PC-9 (cell line): ENCODE measurements around the gene ZNF777. TPM values are rescaled to one million over a fixed set of nuclear protein-coding genes. Genes with fewer than 3 reads are reported as not detected.

Experiments used
- BruUV-seq: library from RNA; stranded (reverse); fragments of 400-500 nt; replicated peaks from 2 replicates; lab custom pipeline; 2021; lab: Mats Ljungman, UMichigan
- CTCF ChIA-PET: fragments of 300-600 bp; sonication (Branson Sonifier 250); formaldehyde crosslinking; loops from one replicate; lab custom pipeline; 2022; ENCODE audit warnings: antibody characterized with exemption; lab: Charles Lee
- POLR2A ChIA-PET: fragments of 300-600 bp; sonication (Branson Sonifier 250); formaldehyde crosslinking; loops from one replicate; lab custom pipeline; 2022; ENCODE audit warnings: antibody characterized with exemption; ENCODE audit not compliant: unreplicated experiment; lab: Charles Lee
- DNase-seq, 2 experiments: peaks; one replicate each; pipeline versions ENCODE4 v3.0.0 to v3.0.0-alpha.2; 2015 to 2022; ENCODE audit warnings: mixed read lengths in 1 of 2
- H2AFZ ChIP-seq: fragments of 200-600 bp; sonication (generic); 2 replicates; pipeline ENCODE4 v1.8.1; 2017; ENCODE audit warnings: antibody characterized with exemption
- H3F3A ChIP-seq: fragments of 200-600 bp; sonication (generic); 2 replicates; pipeline ENCODE4 v1.8.1; 2017; ENCODE audit warnings: antibody characterized with exemption, mild to moderate bottlenecking, low read depth; ENCODE audit not compliant: insufficient read depth
- H3K27ac ChIP-seq: fragments of 200-600 bp; sonication (generic); 2 replicates; pipeline ENCODE4 v1.6.1; 2016; ENCODE audit warnings: mixed run types
- H3K27me3 ChIP-seq: fragments of 200-600 bp; sonication (generic); 2 replicates; pipeline ENCODE4 v1.6.1; 2016; ENCODE audit warnings: low read depth, mixed run types; ENCODE audit not compliant: insufficient read depth
- H3K36me3 ChIP-seq: fragments of 200-600 bp; sonication (generic); 2 replicates; pipeline ENCODE4 v1.6.1; 2016; ENCODE audit warnings: low read depth, mixed run types
- H3K4me1 ChIP-seq: fragments of 200-600 bp; sonication (generic); replicated peaks from 2 replicates; pipeline ENCODE4 v1.6.1; 2016; ENCODE audit warnings: mixed run types; ENCODE audit not compliant: insufficient read depth
- H3K4me2 ChIP-seq: fragments of 200-600 bp; sonication (generic); 2 replicates; pipeline ENCODE4 v1.6.1; 2017; ENCODE audit warnings: mixed run types
- H3K4me3 ChIP-seq: fragments of 200-600 bp; sonication (generic); 2 replicates; pipeline ENCODE4 v1.6.1; 2016; ENCODE audit warnings: mixed run types
- H3K79me2 ChIP-seq: fragments of 200-600 bp; sonication (generic); 2 replicates; pipeline ENCODE4 v1.6.1; 2017; ENCODE audit warnings: low read depth, mixed run types
- H3K9me2 ChIP-seq: fragments of 200-600 bp; sonication (generic); 2 replicates; pipeline ENCODE4 v1.8.1; 2017; ENCODE audit warnings: mild to moderate bottlenecking; ENCODE audit not compliant: insufficient read depth
- H3K9me3 ChIP-seq: fragments of 200-600 bp; sonication (generic); 2 replicates; pipeline ENCODE4 v1.8.1; 2016; ENCODE audit warnings: low read depth; ENCODE audit not compliant: insufficient read depth
- H4K20me1 ChIP-seq: fragments of 200-600 bp; sonication (generic); 2 replicates; pipeline ENCODE4 v1.8.1; 2017; ENCODE audit not compliant: insufficient read depth
- CTCF ChIP-seq: fragments of 200-600 bp; sonication (generic); conservative IDR thresholded peaks from 2 replicates; pipeline ENCODE4 v1.6.1; 2017; ENCODE audit warnings: mixed run types, antibody characterized with exemption, mild to moderate bottlenecking, moderate library complexity
- EZH2 ChIP-seq: fragments of 200-600 bp; sonication (generic); IDR thresholded peaks from 2 replicates; pipeline ENCODE4 v1.8.0; 2017; ENCODE audit warnings: antibody characterized with exemption, low read depth
- intact Hi-C: fragments of 100-400 bp; cut with micrococcal nuclease; formaldehyde crosslinking; loops from one replicate; pipeline ENCODE4 v1.10.0; 2022; ENCODE audit not compliant: unreplicated experiment
- total RNA-seq: library from RNA; stranded (reverse); gene quantifications from 2 replicates; pipeline ENCODE4 v1.2.3, GENCODE V29; 2021

Gene ZNF777
- total RNA-seq, 1 experiment from 2014 or later, result 13.3 TPM

- no peak overlapping the region for H2AFZ ChIP-seq
- no peaks in the 10 kb centered on the region for H3K79me2 ChIP-seq
- DNase-seq, result no peak
- H3K4me1 ChIP-seq, result no peaks in the 10 kb centered on the region
- intact Hi-C loops, result no loop called here
- no peak overlapping the region for H3K4me2 ChIP-seq
- POLR2A ChIA-PET, result no interaction called here
- no peak overlapping the region for H3K4me3 ChIP-seq
- no TSS peak for BruUV-seq
- TF ChIP-seq EZH2 (no peak), CTCF (no peak)
- H3F3A ChIP-seq, result no peaks in the 10 kb centered on the region
- no peaks in the 10 kb centered on the region for H4K20me1 ChIP-seq
- H3K9me3 ChIP-seq, result no peaks in the 10 kb centered on the region
- no peaks in the 10 kb centered on the region for H3K27me3 ChIP-seq
- CTCF ChIA-PET, result no interaction called here
- no peaks in the 10 kb centered on the region for H3K9me2 ChIP-seq
- peaks cover 7% of the 10 kb centered on the region; the same call in 1 of the 2 replicates for H3K36me3 ChIP-seq
- H3K27ac ChIP-seq, result no peak overlapping the region
These were observed 30.7 kb downstream of the ZNF777 start for GRCh38 chr7:149430192-149430591.

- intact Hi-C loops, result no loop called here
- no peak overlapping the region for H3K4me2 ChIP-seq
- no peaks in the 10 kb centered on the region for H4K20me1 ChIP-seq
- H3K36me3 ChIP-seq, result 0 out of 2 replicates have a peak, but pooled peaks cover 4% of the 10 kb centered on the region
- H3K27ac ChIP-seq, result no peak overlapping the region
- H2AFZ ChIP-seq, result no peak overlapping the region
- no peak overlapping the region for H3K4me3 ChIP-seq
- DNase-seq, result no peak
- no peaks in the 10 kb centered on the region for H3K79me2 ChIP-seq
- H3K4me1 ChIP-seq, result no peaks in the 10 kb centered on the region
- no TSS peak for BruUV-seq
- H3K9me2 ChIP-seq, result no peaks in the 10 kb centered on the region
- ChIA-PET POLR2A (no interaction called here), CTCF (no interaction called here)
- no peaks in the 10 kb centered on the region for H3K27me3 ChIP-seq
- TF ChIP-seq CTCF (no peak), EZH2 (no peak)
- H3F3A ChIP-seq, result peaks cover 7% of the 10 kb centered on the region
- no peaks in the 10 kb centered on the region for H3K9me3 ChIP-seq
These were observed 33.0 kb downstream of the ZNF777 start for GRCh38 chr7:149427893-149428292.

GRCh38 chr7:149427096-149427680 lies 33.7 kb downstream of the ZNF777 start:
- no peaks in the 10 kb centered on the region for H4K20me1 ChIP-seq
- 0 out of 2 replicates have a peak, but pooled peaks cover 4% of the 10 kb centered on the region for H3K36me3 ChIP-seq
- CTCF ChIA-PET, result interaction anchor here (0.6 kb wide), 1 partner anchor 37 kb away, joined by 3 read pairs; no protein-coding TSS in a partner anchor

More at GRCh38 chr7:149427096-149427680, 33.7 kb downstream of the ZNF777 start:
- H2AFZ ChIP-seq, result no peak overlapping the region
- H3K4me1 ChIP-seq, result no peaks in the 10 kb centered on the region
- no peaks in the 10 kb centered on the region for H3K9me2 ChIP-seq
- H3K27me3 ChIP-seq, result no peaks in the 10 kb centered on the region
- no peaks in the 10 kb centered on the region for H3K9me3 ChIP-seq
- TF ChIP-seq CTCF (no peak), EZH2 (no peak)
- H3K4me3 ChIP-seq, result no peak overlapping the region
- no peak overlapping the region for H3K27ac ChIP-seq
- BruUV-seq, result no TSS peak
- H3K79me2 ChIP-seq, result no peaks in the 10 kb centered on the region
- no peak for DNase-seq
- intact Hi-C loops, result no loop called here
- peaks cover 7% of the 10 kb centered on the region for H3F3A ChIP-seq
- no peak overlapping the region for H3K4me2 ChIP-seq
- POLR2A ChIA-PET, result no interaction called here
